Neuronal stem cell (in vitro differentiated cells): Measurements from ENCODE around the gene CDC16.

Source experiments
- DNase-seq: peaks from one replicate; pipeline ENCODE4 v3.0.0-alpha.2; 2013; ENCODE audit warnings: low spot score
- H2AFZ ChIP-seq: one replicate; pipeline ENCODE4 v1.6.1; 2013; ENCODE audit warnings: mild to moderate bottlenecking, low read length, inconsistent platforms
- H2AK5ac ChIP-seq: 2 replicates; pipeline ENCODE4 v1.6.1; 2013; ENCODE audit warnings: low read depth, mild to moderate bottlenecking, inconsistent platforms, low read length, moderate library complexity, mixed read lengths
- H2BK120ac ChIP-seq: 2 replicates; pipeline ENCODE4 v1.6.1; 2013; ENCODE audit warnings: low read depth, mild to moderate bottlenecking, inconsistent platforms, low read length, moderate library complexity, mixed read lengths
- H2BK12ac ChIP-seq: one replicate; pipeline ENCODE4 v1.6.1; 2013; ENCODE audit warnings: low read length, inconsistent platforms
- H2BK15ac ChIP-seq: 2 replicates; pipeline ENCODE4 v1.6.1; 2013; ENCODE audit warnings: mild to moderate bottlenecking, low read length, inconsistent platforms, mixed read lengths
- H2BK5ac ChIP-seq: one replicate; pipeline ENCODE4 v1.6.1; 2013; ENCODE audit warnings: inconsistent platforms, mild to moderate bottlenecking, low read length, moderate library complexity
- H3K14ac ChIP-seq: one replicate; pipeline ENCODE4 v1.6.1; 2013; ENCODE audit warnings: low read length, inconsistent platforms
- H3K18ac ChIP-seq: 2 replicates; pipeline ENCODE4 v1.6.1; 2013; ENCODE audit warnings: low read length, inconsistent platforms
- H3K23ac ChIP-seq: 2 replicates; pipeline ENCODE4 v1.6.1; 2013; ENCODE audit warnings: low read depth, mild to moderate bottlenecking, mixed read lengths, low read length, inconsistent platforms; ENCODE audit not compliant: poor library complexity
- H3K27ac ChIP-seq: replicated peaks from 3 replicates; pipeline ENCODE4 v1.5.1; 2013; ENCODE audit warnings: low read length, inconsistent platforms
- H3K27me3 ChIP-seq, 3 experiments: 2 replicates each; pipeline ENCODE4 v1.6.1; 2013; ENCODE audit warnings: low read length in 3 of 3, mild to moderate bottlenecking in 2 of 3, inconsistent platforms in 1 of 3, low read depth in 1 of 3, mixed read lengths in 1 of 3, moderate library complexity in 1 of 3; ENCODE audit not compliant: control insufficient read depth in 3 of 3, insufficient read depth in 3 of 3
- H3K36me3 ChIP-seq, 2 donors: replicated peaks in 1 of 2; 2 replicates each; pipeline ENCODE4 v1.6.1; 2013; ENCODE audit warnings: low read length in 2 of 2; ENCODE audit not compliant: control insufficient read depth in 2 of 2, insufficient read depth in 2 of 2
- H3K4ac ChIP-seq: 2 replicates; pipeline ENCODE4 v1.6.1; 2013; ENCODE audit warnings: inconsistent platforms, mild to moderate bottlenecking, low read length, moderate library complexity
- H3K4me1 ChIP-seq, 2 donors: 1 replicate in 1 of 2; 2 replicates in 1 of 2; pipeline ENCODE4 v1.6.1; 2013; ENCODE audit warnings: low read length in 2 of 2, low read depth in 1 of 2; ENCODE audit not compliant: control insufficient read depth in 2 of 2, insufficient read depth in 1 of 2
- H3K4me2 ChIP-seq: one replicate; pipeline ENCODE4 v1.6.1; 2013; ENCODE audit warnings: mild to moderate bottlenecking, low read length, inconsistent platforms; ENCODE audit not compliant: insufficient read depth, poor library complexity, severe bottlenecking
- H3K4me3 ChIP-seq, 2 donors: 2 replicates each; pipeline ENCODE4 v1.5.1; 2013; ENCODE audit warnings: low read length in 2 of 2, mild to moderate bottlenecking in 2 of 2, inconsistent platforms in 1 of 2, moderate library complexity in 1 of 2
- H3K79me1 ChIP-seq: one replicate; pipeline ENCODE4 v1.6.1; 2013; ENCODE audit warnings: low read depth, mild to moderate bottlenecking, inconsistent platforms, low read length, moderate library complexity
- H3K9ac ChIP-seq: one replicate; pipeline ENCODE4 v1.6.1; 2013; ENCODE audit warnings: mild to moderate bottlenecking, low read depth, low read length, inconsistent platforms; ENCODE audit not compliant: poor library complexity
- H3K9me3 ChIP-seq, 2 donors: replicated peaks in 1 of 2; 2 replicates each; pipeline versions ENCODE3 to v1.6.1; 2013; ENCODE audit warnings: low read length in 2 of 2, mild to moderate bottlenecking in 2 of 2, inconsistent platforms in 1 of 2, low read depth in 1 of 2, mixed read lengths in 1 of 2, moderate library complexity in 1 of 2; ENCODE audit not compliant: control insufficient read depth in 2 of 2, insufficient read depth in 1 of 2
- H4K8ac ChIP-seq: one replicate; pipeline ENCODE4 v1.6.1; 2013; ENCODE audit warnings: low read depth, mild to moderate bottlenecking, inconsistent platforms, low read length, moderate library complexity
- H4K91ac ChIP-seq: one replicate; pipeline ENCODE4 v1.6.1; 2013; ENCODE audit warnings: low read length, low read depth, mild to moderate bottlenecking, inconsistent platforms; ENCODE audit not compliant: poor library complexity
- WGBS, 2 donors: extraction: QIAGEN DNeasy Blood & Tissue Kit; methylation state at CpG; one replicate each; pipeline ENCODE4 v1.1.7; 2013; ENCODE audit warnings: missing lambda C conversion rate in 2 of 2, mixed read lengths in 1 of 2; ENCODE audit not compliant: insufficient read length in 2 of 2, insufficient replicate concordance in 1 of 2; ENCODE audit errors: extremely low coverage in 2 of 2; 5-methylcytosine and 5-hydroxymethylcytosine counted together

Gene CDC16

DNA sequence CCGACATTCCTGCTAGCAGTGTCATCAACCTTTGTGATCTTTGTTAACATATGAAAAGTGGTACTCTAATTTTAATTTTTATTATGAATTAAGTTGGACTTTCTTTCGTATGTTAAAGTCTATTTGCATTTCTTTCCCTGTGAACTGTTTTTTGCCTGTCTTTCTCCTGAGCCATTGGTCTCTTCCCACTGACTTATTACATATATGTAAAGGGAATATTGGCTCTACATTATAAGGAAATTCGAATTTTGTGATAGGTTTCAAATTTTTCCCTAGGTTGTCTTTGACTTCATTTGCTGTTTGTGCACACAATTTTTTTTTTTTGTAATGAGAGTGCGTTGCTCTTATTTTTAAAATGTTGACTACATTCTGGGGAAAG lies 442 bp upstream of the CDC16 start:
- H3K18ac ChIP-seq, result peak overlapping the region; percentile 83
- no peaks in the 10 kb centered on the region for H3K9me3 ChIP-seq
- H3K4me1 ChIP-seq, result peaks cover 6 to 14% of the 10 kb centered on the region in 2 donors
- no peak overlapping the region for H4K8ac ChIP-seq
- no peak overlapping the region for H3K14ac ChIP-seq
- H2BK15ac ChIP-seq, result no peak overlapping the region
- H3K27me3 ChIP-seq, result peaks cover 0 to 5% (median 3%) of the 10 kb centered on the region in 3 experiments
- H3K9ac ChIP-seq, result no peak overlapping the region
- H2BK12ac ChIP-seq, result no peak overlapping the region
- no peak overlapping the region for H3K4ac ChIP-seq
- peak overlapping the region; percentile 97 for H2AFZ ChIP-seq
- H3K36me3 ChIP-seq, result peaks cover 15 to 36% of the 10 kb centered on the region in 2 donors
- peaks cover 8% of the 10 kb centered on the region for H3K79me1 ChIP-seq
- no peak overlapping the region for H2AK5ac ChIP-seq
- no CpG with 5 or more reads among the region's 4 CpGs for WGBS, 2 donors
- H3K4me3 ChIP-seq, result peak overlapping the region in 1 of 2 donors; percentile 93
- no peak overlapping the region for H3K23ac ChIP-seq
- DNase-seq, result no peak
- no peak overlapping the region for H3K27ac ChIP-seq
- H2BK5ac ChIP-seq, result peak overlapping the region; percentile 87
- no peak overlapping the region for H2BK120ac ChIP-seq
- peak overlapping the region; percentile 45 for H3K4me2 ChIP-seq
- H4K91ac ChIP-seq, result no peak overlapping the region

DNA sequence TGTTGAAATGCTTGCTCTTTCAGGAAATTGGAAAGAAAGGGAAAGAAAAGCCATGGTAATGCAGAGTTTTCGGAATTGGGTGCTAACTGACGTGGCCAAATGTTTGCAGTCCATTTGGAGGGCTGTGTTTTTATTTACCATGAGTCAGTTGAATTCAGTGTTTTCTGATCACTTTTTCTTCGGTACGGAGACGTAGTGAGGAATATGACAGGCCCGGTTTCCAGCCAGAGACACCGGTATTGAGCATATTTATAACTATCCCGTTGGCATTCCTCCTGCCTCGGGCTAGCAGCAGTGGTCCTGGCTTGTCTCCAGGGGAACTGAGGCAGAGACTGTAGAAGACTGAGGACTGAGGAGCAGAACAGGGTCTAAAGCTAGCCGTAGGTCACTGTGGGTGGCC lies 1.0 kb downstream of the CDC16 start:
- Histone ChIP-seq H2AK5ac (no peak overlapping the region), H3K18ac (no peak overlapping the region), H3K9me3 (no peaks in the 10 kb centered on the region), H3K4me1 (peaks cover 4 to 9% of the 10 kb centered on the region in 2 donors), H3K27ac (no peak overlapping the region), H3K23ac (no peak overlapping the region), H3K14ac (no peak overlapping the region), H3K9ac (no peak overlapping the region), H2BK15ac (no peak overlapping the region), H3K4ac (no peak overlapping the region), H3K79me1 (peaks cover 8% of the 10 kb centered on the region), H3K36me3 (peaks cover 18 to 51% of the 10 kb centered on the region in 2 donors), H3K4me3 (peak overlapping the region in 1 of 2 donors; percentile 93), H3K4me2 (peak overlapping the region; percentile 86), H3K27me3 (peaks cover 0 to 3% (median 0%) of the 10 kb centered on the region in 3 experiments), H4K91ac (no peak overlapping the region), H2BK5ac (no peak overlapping the region), H4K8ac (no peak overlapping the region), H2AFZ (no peak overlapping the region), H2BK12ac (no peak overlapping the region), H2BK120ac (no peak overlapping the region)
- no CpG with 5 or more reads among the region's 10 CpGs for WGBS, 2 donors
- DNase-seq, result no peak

DNA sequence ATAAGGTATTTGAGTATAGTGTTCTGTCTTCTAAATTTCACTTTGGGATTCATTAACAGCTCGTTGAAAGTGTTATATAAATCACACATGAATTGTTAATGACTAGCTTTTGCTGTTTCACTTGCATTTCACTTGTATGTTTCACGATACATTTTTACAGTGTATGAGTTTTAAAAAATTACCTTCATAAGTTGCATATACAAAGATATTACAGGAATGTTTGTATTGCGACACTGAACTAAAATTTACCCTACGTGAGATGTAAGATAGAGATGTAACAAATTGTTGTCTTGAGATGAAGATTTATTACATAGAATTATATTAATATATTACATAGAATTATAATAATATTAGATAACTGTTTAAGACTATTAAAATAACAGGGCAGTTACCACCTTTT lies 1.5 kb downstream of the CDC16 start:
- Histone ChIP-seq H3K36me3 (peaks cover 22 to 56% of the 10 kb centered on the region in 2 donors), H2BK5ac (no peak overlapping the region), H3K14ac (no peak overlapping the region), H3K27ac (no peak overlapping the region), H2BK120ac (no peak overlapping the region), H4K8ac (no peak overlapping the region), H2BK15ac (no peak overlapping the region), H3K27me3 (peaks cover 0 to 3% (median 0%) of the 10 kb centered on the region in 3 experiments), H3K4me3 (peak overlapping the region in 1 of 2 donors; percentile 93), H3K79me1 (peaks cover 8% of the 10 kb centered on the region), H3K18ac (no peak overlapping the region), H2AFZ (no peak overlapping the region), H3K9ac (no peak overlapping the region), H3K4me1 (peaks cover 4 to 9% of the 10 kb centered on the region in 2 donors), H3K9me3 (no peaks in the 10 kb centered on the region), H3K4me2 (no peak overlapping the region), H3K23ac (no peak overlapping the region), H2BK12ac (no peak overlapping the region), H2AK5ac (no peak overlapping the region), H3K4ac (no peak overlapping the region), H4K91ac (no peak overlapping the region)
- WGBS, 2 donors, result no CpG with 5 or more reads among the region's 4 CpGs
- no peak for DNase-seq

DNA sequence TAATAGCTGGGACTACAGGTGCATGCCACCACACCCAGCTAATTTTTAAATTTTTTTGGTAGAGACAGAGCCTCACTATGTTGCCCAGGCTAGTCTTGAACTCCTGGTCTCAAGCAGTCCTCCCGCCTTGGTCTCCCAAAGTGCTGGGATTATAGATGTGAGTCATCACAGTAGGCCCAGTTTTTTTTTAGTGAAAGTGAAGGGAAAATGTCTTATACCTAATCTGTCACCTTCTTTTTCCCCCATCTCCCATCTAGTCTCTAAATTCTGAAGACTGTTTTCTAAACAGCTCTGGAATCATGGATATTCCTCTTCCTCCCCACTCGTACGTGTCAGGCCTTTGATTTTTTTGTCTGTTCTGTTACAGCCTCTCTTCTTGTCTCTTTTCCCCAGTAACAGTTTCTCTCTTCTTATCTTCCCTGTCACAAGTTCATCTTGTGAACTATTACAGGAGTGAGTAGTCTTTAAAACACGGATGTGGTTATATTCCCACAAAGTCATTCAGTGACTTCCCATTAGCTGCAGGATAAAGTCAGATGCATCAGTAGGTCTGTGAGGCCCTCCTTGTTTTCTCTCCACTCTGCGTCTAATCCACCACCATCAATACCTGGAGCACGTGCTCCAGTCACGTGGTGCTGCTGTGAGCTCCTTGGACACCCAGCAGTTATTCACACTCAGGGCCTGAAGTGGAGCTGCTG lies 2.9 kb downstream of the CDC16 start:
- H2AK5ac ChIP-seq, result no peak overlapping the region
- H3K4me1 ChIP-seq, result peaks cover 4 to 9% of the 10 kb centered on the region in 2 donors
- H3K23ac ChIP-seq, result no peak overlapping the region
- H2AFZ ChIP-seq, result no peak overlapping the region
- H2BK15ac ChIP-seq, result no peak overlapping the region
- no peak overlapping the region for H3K4me3 ChIP-seq
- no peak overlapping the region for H3K14ac ChIP-seq
- no CpG with 5 or more reads among the region's 7 CpGs for WGBS, 2 donors
- H4K91ac ChIP-seq, result no peak overlapping the region
- H3K4me2 ChIP-seq, result no peak overlapping the region
- peaks cover 8% of the 10 kb centered on the region for H3K79me1 ChIP-seq
- no peak overlapping the region for H3K18ac ChIP-seq
- H3K27me3 ChIP-seq, result peaks cover 0 to 2% (median 0%) of the 10 kb centered on the region in 3 experiments
- no peak overlapping the region for H3K4ac ChIP-seq
- no peak overlapping the region for H4K8ac ChIP-seq
- H2BK12ac ChIP-seq, result no peak overlapping the region
- H3K27ac ChIP-seq, result no peak overlapping the region
- no peak overlapping the region for H2BK5ac ChIP-seq
- no peak overlapping the region for H2BK120ac ChIP-seq
- no peak overlapping the region for H3K9ac ChIP-seq
- DNase-seq, result no peak
- H3K9me3 ChIP-seq, result no peaks in the 10 kb centered on the region
- H3K36me3 ChIP-seq, result peaks cover 29 to 69% of the 10 kb centered on the region in 2 donors
